Measurements from ENCODE around the gene B3GAT2.

B3GAT2 gene

GRCh38 chr6:70821751-70822150 is 135.1 kb downstream of the B3GAT2 start (continued):
- no peak for TF ChIP-seq ZNF26 (tag by site-specific recombination; IDR thresholded peaks at IDR 0.05)

GRCh38 chr6:70820778-70821177 is 136.1 kb downstream of the B3GAT2 start:
- ChIA-PET POLR2A (no interaction called here), CTCF (interaction anchor here (0.6 kb wide), 1 partner anchor 1259 kb away, joined by 4 read pairs; no protein-coding TSS in a partner anchor)
- Histone ChIP-seq H3K27ac (ENCODE audit: extremely low read depth, low read depth, low read length) (no peak overlapping the region), H3K4me3 (ENCODE audit: low read depth, low read length) (no peak overlapping the region), H3K9me3 (ENCODE audit: control insufficient read depth, insufficient read depth, low read depth, low read length) (no peaks in the 10 kb centered on the region), H3K36me3 (ENCODE audit: control insufficient read depth in 2 of 2, insufficient read depth in 1 of 2, low read length in 2 of 2) (no peaks in the 10 kb centered on the region), H3K4me1 (ENCODE audit: control insufficient read depth, insufficient read depth, low read length) (peaks cover 4% of the 10 kb centered on the region; the same call in 1 of the 2 replicates)
- no peak for TF ChIP-seq ZFP41 (tag by site-specific recombination; IDR thresholded peaks at IDR 0.05; ENCODE audit: borderline replicate concordance)
- TF ChIP-seq ZNF521 (tag by site-specific recombination; IDR thresholded peaks at IDR 0.05): no peak
- TF ChIP-seq ZNF155 (tag by site-specific recombination; IDR thresholded peaks at IDR 0.05): no peak
- no peak for TF ChIP-seq ZIC2 (tag by site-specific recombination; IDR thresholded peaks at IDR 0.05)
- TF ChIP-seq BCL11B (tag by site-specific recombination; IDR thresholded peaks at IDR 0.05; ENCODE audit: low read depth): no peak
- TF ChIP-seq GLIS2 (tag by site-specific recombination; IDR thresholded peaks at IDR 0.05): no peak
- no peak for TF ChIP-seq ZNF404 (tag by site-specific recombination; IDR thresholded peaks at IDR 0.05)
- TF ChIP-seq ZSCAN23 (tag by site-specific recombination; IDR thresholded peaks at IDR 0.05): no peak
- TF ChIP-seq GLI4 (tag by site-specific recombination; IDR thresholded peaks at IDR 0.05): no peak

- Histone ChIP-seq H3K9me3 (ENCODE audit: control insufficient read depth, insufficient read depth, low read depth, low read length) (no peaks in the 10 kb centered on the region), H3K27ac (ENCODE audit: extremely low read depth, low read depth, low read length) (no peak overlapping the region), H3K4me3 (ENCODE audit: low read depth, low read length) (no peak overlapping the region), H3K4me1 (ENCODE audit: control insufficient read depth, insufficient read depth, low read length) (peaks cover 14% of the 10 kb centered on the region; the same call in 1 of the 2 replicates), H3K36me3 (ENCODE audit: control insufficient read depth in 2 of 2, insufficient read depth in 1 of 2, low read length in 2 of 2) (no peaks in the 10 kb centered on the region)
- POLR2A ChIA-PET: no interaction called here
- CTCF ChIA-PET: interaction anchor here (0.5 to 0.7 kb wide), 3 partner anchors 194 to 658 kb away, joined by 3 to 5 read pairs (median 4); no protein-coding TSS in a partner anchor
- TF ChIP-seq ZBTB11 (tag by site-specific recombination; conservative IDR thresholded peaks at IDR 0.05; ENCODE audit: low read depth): no peak
- TF ChIP-seq ZNF138 (tag by site-specific recombination; IDR thresholded peaks at IDR 0.05; ENCODE audit: borderline replicate concordance): no peak
- TF ChIP-seq ZNF140 (tag by site-specific recombination; IDR thresholded peaks at IDR 0.05): no peak
- no peak for TF ChIP-seq ZFP37 (tag by site-specific recombination; IDR thresholded peaks at IDR 0.05)
- TF ChIP-seq ELK4 (IDR thresholded peaks at IDR 0.05; ENCODE audit: borderline replicate concordance, low read depth, low read length): no peak
- TF ChIP-seq ZNF660 (tag by site-specific recombination; IDR thresholded peaks at IDR 0.05): no peak
- TF ChIP-seq ZNF341 (tag by site-specific recombination; IDR thresholded peaks at IDR 0.05; ENCODE audit: low read depth): no peak
- no peak for TF ChIP-seq RBAK (tag by site-specific recombination; IDR thresholded peaks at IDR 0.05)
- no peak for TF ChIP-seq ZNF354C (tag by site-specific recombination; IDR thresholded peaks at IDR 0.05; ENCODE audit: borderline replicate concordance, low read depth)
- no peak for TF ChIP-seq ZNF521 (tag by site-specific recombination; IDR thresholded peaks at IDR 0.05)
- TF ChIP-seq ZNF112 (tag by site-specific recombination; IDR thresholded peaks at IDR 0.05): no peak
Observed at GRCh38 chr6:70819646-70820045, 137.2 kb downstream of the B3GAT2 start.
